Measurements from ENCODE around the gene CARS1.

CARS1 gene

DNA sequence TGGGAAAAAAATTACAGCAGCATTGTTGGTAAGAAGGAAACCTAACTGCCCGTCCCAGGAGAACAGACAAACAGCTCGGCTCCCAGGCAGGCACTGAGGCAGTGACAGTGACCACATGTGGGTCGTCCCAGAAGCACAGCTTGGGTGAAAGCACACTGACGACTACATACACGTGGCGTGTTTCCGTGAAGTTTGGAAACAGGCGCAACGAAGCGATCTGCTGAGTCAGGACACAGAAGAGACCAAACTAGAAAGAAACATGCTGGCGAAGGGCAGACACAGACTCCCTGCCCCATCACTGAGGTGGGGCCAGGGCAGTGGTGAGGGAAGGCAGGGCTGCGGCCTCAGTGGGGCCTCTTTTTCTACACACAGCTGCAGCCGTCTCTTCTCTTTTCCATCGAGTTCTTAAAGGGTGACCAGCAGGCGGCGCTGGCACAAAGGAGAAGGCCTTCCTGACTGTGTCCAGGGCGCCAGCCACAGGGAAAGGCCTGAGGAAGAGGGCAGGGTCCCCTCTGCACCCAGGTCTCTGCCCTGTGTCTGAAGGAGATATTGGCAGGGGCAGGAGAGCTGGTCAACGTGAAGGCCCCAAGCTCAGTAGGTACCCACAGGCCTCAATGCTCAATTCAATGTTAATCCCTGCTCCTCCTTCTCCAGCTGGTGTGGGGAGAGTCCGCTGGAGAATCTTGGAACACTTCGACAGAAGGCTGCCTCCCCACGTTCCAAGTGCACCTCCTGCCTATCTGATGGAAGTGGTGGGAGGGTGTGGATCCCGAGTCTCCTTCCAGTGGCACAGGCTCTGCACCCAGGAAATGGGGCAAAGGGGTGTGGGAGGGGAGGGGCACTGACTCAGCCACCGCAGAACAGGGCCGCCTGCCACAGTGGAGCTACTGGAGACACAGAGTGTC, 19.9 kb downstream of the CARS1 start:
- DNase-seq, result peak; percentile 74

DNA sequence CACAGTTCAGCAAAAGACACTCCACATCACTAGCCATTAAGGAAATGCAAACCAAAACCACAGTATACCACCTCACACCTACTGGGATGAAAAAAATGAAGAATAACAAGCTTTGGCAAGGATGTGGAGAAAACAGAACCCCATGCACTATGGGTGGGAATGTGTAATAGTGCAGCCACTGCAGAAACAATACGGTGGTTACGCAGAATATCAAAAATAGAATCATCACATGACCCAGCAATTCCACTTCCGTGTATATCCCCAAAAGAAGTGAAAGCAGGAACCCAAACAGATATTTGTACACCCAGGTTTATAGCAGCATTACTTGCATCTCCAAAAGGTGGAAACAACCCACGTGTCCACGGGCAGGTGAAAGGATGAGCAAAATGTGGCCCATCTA, 20.8 kb downstream of the CARS1 start:
- DNase-seq, result no peak

DNA sequence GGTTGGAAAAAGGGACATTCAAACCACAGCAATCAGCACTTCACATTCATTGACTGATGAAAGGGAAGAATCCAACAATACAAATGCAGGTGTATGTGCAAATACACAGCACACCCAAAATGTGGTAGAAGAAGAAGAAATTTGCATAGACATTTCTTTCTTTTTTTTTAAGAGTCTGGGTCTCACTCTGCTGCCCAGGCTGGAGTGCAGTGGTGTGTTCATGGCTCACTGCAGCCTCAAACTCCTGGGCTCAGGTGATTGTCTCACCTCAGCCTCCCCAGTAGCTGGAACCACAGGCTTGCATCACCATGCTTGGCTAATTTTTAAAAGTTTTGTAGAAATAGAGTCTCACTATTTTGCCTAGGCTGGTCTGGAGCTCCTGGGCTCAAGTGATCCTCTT, 21.9 kb downstream of the CARS1 start:
- DNase-seq, result no peak

DNA sequence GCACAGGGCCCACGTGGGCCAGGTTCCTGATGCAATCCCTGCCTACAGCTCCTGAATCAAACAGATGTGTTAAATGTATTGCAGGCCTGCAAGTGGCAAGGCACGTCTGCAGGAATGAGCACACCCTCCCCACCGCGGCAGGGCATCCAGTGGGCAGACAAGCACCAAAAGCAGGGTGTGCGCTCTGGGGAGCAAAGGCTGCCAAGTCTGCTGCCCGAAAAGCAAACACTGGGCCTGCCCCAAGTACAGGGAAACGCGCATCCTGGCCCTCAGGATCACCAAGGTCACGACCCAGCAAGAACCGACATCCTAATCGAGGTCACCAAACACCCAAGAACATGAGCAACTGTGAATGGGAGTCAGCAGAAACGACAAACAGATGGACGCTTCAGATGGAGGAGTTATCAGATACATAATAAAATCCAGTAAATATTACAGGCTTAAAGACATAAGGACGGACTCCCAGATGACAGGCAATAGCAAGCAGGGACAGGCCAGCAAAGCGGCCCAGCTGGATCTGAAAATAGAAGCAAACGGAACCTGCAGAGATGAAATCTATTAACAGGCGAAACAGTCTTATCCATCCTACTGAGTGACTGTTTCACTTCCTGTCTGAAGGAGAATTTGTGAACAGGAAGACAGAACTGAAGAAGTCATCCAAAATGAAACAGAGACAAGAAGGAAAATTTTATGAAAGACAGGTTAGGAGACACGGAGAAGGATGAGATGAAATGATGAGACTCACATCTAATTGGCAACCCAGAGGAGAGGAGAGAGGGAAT, 26.7 kb downstream of the CARS1 start:
- DNase-seq, result no peak

DNA sequence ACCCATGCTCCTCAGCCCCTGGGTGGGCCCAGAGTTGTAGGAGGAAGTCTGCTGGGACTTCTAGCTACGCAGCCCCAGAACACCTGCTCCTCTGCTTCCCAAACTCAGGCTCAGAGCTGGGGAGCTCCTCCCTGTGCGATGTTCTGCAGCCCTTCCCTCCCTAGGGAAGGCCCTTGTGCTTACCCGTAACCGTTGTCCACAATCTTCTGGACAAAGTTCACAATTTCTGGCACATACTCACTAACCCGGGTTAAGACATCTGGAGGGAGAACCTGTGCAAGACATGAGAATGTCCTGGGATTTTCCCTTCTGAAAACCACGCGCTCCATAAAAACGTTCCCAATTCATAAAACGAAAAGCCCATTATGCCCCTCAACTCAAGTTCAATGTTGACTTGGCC, 28.4 kb downstream of the CARS1 start:
- no peak for DNase-seq

DNA sequence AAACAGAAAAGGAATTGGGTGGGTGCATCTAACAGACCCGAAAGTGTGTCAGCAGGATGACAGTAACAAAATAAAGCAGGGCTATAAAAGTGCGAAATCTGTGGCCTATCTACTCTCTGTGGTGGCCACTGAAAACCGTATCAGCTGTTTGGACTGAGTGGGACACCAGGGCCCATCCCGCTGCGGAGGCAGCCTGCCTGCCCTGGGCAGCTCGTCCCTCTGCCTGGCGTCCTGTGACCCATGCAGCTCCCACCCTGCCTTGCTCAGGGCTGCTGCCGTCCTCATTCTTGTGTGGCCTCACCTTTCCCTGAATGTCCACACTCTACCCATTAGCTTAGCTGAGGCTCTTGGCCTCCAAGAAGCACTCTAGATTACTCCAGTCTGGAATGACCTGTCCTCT, 30.4 kb downstream of the CARS1 start:
- no peak for DNase-seq

DNA sequence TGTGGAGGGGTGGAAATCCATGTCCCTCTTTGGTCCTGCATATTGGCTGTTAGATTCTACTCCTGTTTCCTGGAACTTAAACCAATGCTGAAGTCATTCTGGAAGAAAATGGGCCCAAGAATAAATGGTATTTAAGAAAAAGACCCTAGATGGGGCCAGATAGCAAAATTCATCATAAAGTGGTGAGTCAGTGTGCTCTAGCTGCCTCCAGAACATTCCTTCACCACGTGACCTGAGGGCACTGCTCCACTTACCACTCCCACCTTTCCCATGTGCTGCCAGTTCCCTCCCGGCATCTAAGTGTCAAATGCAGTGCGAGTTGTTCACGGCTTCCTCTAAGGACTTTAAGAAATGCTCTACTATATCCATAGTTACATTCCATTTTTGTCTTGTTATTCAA, 34.2 kb downstream of the CARS1 start:
- DNase-seq, result no peak

DNA sequence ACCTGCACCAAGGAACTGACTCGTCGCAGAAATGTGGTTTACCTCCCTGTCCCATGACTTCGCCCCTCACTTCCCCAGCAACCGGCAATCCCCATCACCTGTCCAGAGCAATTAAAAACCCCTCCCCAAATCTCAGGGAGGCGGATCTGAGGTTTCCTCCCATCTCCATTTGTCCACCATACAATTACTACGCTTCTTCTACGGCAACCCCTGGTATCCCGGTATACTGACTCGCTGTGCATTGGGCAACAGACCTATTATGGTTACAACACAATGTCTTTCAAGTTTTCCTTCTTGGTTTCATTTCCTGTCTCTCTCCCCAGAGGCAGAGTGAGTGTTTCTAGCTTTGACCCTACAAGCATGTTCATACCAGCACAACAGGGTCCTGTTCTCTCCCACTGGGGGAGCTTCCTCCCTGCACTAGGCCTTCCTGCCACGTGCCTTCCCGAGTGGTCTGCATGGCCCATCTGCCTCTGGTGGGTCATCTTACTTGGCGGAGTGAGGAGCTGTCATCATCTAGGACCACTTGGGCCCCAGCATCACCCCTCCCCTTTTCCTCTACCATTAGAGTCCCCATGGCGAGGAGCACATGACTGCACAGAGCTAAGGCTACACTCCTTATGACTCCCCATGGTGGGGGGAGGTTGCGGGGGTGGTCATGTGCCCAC, 34.8 kb downstream of the CARS1 start:
- no peak for DNase-seq

DNA sequence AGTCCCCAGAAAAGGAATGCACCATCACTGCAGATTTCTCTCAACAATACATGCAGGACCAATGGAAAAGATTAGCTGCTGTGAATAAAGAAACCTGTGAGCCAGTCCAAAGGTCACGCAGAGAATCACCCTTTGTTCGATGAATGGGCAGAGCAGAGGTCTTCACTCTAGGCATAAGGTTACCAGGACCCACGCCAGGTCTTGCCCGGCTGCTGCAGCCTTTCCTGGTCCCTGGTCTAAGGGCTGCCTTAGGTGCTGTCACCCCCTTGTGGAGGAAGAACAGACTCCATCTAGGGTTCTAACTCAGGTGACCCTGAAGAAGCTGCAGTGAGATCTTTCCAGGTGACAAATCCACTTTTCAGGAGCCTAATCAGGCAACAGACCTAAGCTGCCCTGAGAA, 36.1 kb downstream of the CARS1 start:
- no peak for DNase-seq

DNA sequence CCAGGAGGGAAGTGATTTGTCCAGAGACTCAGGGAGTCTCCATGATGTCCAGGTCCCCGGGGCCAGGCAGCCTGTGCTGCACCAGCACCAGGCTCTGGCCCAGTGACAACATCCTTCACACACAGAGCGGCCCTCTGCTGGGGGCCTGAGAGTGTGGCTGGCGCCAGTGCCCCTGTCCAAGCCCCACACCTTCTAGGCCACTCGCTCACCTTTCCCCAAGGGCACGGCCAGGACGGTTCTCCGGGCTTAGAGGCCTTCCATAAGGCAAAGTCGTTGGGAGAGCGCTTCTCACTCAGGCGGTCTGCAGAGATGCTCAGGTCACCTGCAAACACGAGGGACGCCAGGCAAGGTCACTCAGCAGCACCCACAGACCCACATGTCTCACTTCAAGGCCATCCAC, 37.2 kb downstream of the CARS1 start:
- no peak for DNase-seq

DNA sequence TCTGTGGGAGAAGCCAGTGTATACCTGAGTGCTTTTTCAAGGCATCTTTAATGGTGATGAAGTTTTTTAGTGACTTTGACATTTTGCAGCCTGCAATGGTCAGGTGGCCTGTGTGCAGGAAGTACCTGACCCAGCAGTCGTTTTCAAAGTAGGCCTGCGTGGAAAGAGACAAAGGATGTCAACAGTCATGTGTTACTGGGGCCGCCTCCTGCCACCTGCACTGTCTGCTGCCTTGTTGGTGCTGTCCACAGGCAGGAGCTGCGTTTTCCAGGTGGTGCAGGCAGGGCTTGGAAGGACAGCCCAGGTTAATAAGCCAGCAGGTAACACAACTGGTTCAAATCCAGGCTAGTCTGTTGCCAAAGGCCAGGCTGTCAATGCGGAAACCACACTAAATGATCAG, 38.6 kb downstream of the CARS1 start:
- DNase-seq, result no peak

DNA sequence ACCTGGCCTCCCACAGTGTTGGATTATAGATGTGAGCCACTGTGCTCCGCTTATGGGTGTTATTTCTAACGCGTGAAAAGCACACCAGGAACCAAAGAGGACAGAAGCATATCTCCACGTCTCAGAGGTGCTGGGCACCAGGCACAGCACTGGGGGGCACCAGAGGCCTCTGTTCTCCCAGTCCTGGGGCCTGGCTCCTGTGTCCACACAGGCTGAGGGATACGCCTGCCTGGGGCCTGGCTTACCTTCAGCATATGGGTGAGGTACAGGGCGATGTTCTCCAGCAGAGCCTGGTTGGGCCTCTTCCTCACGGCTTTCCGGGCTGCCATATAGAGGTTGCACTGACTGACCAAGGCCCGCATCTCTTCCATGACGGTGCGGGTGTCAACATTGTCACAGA, 40.4 kb downstream of the CARS1 start:
- DNase-seq, result no peak

DNA sequence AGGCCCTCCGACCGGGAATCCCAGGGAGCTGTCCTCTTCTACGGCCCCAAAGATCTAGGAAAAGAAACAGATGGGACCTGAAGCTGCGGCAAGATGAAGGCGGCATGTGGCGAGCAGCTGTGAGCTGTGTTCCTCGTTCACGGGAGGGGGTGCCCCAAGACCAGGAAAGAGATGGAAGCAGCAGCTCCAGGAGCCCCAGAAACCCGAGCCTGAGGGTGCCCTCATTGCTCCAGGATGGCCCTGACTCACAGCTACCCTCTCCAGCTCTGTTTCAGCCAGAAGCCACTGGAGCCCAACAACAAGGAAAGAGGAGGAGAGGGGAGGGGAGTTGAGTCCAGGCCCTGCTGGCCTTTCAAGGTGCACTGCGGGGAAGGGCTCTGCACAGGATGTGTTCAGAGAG, 41.4 kb downstream of the CARS1 start:
- DNase-seq, result no peak

DNA sequence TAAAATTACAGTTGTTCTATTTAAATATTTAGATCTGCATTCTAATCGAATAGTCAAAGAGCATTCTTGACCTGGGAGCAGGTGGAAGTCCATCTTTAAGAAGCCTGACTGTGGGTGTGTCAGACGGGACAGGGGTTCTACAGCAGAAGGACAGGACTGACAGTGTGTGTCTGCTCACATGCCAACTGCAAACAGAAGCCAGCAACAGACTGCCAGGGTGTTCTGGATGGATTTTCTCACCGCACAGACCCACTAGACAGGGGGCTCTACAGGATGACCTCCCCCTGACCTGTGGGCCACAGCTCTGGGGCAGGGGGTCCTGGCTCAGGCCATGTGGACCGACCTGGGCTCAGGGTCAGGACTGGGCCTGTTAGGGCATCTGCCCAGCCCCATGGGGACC, 42.3 kb downstream of the CARS1 start:
- DNase-seq, result no peak

DNA sequence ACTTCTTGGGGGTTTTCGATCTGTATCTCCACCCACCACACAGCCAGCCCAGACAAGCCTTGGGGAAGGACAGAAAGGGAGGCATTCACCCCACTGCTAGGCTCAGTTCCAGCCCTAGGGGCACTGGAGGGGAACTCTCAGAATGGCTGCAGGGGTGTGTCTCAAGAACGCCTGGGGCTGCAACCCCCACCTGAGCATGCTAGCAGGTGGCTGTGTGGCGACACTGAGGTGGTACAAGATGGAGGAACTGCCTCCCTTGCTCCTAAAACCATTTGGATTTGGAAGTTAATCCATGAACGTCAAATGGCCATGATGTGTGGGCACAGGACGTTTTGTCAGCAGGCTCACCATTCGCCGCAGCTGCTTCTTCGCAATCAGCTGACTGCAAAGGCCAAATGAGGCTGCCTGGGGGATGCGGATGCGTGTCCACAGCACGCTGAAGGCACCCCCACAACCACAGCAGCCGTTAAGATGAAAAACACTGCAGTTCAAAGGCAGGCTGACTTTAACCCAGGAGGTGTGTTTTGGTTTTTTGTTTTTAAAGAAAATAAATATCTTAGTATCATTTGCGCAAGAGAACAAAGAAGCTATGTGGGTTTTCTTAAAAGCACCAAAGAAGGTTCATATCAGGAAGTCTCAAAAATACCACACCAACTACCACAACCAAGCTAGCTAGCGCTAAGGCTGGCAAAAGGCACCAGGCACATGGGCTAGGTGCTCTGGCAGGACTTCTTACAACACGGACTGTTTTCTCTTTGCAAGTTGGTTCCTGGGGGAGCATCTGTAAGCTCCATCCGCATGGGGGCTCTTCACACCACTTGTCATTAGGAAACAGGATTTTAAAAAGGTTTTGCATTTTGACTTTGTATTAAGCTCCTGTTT, 42.9 kb downstream of the CARS1 start:
- no peak for DNase-seq

DNA sequence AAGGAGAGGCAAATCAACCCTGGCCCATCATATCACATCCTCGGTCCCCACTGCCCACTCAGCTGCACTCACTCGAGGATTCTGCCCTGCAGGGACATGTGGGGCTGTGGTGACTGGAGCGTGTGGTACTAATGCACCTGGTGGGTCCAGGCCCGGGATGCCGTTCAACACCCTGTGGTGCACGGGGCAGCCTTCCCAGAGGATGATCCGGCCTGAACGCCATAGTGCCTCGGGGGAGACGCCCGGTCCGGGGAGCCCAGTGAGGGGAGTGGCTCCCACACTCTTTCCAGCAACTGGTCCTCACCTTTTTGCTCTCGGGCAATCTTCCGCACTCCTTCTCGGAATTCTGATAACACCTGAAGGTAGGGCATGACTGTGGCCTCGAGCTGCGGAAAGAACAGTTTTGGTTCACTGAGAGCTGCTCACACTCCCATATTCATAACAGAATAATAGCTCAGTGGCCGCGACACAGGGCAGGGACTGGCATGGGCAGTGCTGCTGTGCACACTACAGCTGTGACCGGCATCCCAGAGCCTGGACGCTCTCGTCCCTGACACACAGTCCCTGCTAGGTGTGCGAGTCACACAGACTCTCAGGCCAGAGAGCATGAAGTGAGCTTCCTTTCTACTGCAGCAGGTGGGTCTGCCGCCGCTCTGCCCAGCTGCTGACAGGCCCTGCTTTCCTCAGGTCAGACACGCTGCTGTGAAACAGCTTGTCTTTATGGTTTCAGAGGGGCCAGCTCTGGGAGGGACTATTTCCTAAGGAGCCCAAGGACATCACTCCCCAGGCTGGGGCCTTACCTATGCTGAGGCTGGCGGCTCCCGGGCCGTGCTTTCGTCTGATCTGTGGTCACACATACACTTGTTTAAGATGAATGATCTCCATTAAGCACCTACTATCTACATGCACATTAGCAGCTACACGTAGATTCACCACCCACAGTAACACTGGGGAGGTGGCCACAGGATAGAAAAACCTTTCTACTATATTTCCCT, 45.0 kb downstream of the CARS1 start:
- no peak for DNase-seq

DNA sequence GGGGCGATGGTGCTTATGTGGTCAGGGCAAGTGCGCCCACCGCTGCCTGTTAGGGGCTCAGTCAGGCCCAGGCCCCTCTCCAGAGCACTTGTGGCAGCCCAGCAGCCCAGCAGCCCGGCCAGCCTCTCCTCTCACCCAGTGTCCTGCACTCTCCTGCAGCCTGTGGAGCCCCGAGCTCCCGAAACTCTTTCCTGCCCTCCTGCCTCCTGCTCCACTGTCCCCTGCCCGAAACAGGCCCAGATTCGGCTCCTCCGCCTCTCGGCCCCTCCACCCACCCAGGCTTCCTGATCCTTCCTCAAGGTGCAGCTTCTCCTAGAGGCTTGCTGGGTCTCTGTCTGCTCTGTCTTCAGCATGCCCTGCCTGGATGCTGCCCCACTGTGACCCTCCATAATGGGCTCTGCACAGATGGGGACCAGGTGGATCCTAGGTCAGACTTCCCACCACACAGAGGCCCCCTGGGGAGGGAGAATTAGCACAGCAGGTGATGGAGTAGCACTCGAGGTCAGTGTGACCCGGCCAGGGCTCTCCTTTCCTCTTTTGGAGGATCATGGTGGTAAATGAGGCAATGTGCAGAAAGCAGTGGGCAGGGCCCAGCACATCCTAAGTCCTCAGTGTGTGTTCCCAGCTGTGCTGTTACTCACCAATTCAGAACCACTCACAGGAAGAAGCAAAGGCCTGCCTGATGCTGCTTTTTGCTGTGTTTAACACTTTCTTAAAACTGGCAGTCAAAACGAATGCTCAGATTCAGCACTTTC, 46.5 kb downstream of the CARS1 start:
- no peak for DNase-seq

DNA sequence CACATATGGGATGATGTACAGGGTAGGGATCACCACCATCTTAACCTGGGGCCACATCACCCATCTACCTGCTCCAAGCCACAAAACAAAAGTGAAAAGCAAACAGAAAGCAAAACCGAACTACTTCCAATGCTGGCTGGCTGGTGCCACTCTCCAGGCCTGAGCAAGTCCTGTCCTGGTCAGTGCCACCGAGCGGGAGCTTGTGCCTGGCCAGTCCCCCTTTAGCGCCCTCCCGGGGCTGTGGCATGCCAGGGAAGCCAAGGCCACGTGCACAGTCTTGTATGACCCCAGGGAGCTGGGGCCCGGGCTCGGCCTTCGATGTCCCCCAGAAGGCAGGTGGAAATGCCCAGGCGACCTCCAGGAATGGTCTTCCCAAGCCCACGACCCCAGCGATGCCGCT, 47.2 kb downstream of the CARS1 start:
- DNase-seq, result no peak

DNA sequence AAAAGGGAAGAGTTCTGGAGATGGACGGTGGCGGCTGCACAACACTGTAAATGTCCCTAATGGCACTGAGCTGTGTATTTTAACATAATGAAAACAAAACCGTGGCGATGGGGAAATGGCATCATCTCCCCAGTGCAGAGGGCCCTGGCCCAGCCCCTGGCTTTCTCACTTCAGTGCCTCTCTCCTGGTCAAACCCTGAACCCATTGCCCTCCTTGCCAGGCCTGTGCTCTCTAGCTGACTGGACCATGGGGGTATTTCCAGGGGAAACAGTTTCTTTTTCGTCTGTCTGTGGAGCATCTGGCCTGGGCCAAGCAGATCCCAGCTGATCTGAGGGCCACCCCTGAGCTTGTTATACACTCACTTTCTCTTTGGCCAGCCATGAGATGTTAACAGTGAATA, 47.7 kb downstream of the CARS1 start:
- no peak for DNase-seq

DNA sequence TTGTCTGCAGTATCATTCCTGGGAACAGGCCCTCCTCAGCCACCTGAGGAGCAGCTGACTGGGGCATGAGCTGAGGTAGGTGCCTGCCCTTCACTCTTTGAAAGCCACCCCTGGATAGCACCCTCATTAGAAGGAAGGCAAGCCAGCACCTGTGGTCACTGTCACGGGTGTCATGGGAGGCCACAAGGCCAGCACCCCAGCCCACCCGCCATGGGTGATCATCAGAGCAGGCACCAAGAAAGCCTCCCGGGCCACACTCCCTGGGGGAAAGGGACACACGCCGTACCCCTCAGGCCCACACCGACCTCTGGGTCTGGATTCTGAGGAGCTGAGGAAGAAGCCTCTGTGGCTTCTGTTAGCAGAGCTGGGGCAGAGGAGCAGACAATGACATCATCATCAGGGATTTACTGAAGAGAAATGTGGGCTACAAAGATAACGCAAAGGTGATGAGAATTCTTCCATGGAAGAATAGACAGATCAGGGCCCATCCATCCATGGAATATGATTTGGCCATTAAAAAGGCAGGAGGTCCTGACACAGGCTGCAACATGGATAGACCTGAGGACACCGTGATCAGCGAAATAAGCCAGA, 48.4 kb downstream of the CARS1 start:
- no peak for DNase-seq
